ENCODE data around the gene B4GALNT2.

GRCh38 chr17:49162866-49163265 lies 30.3 kb downstream of the B4GALNT2 start:
- TF ChIP-seq CTCF (IDR thresholded peaks at IDR 0.05; ENCODE audit: insufficient read depth, low read length, poor library complexity, severe bottlenecking) (no peak), EZH2phosphoT487 (conservative IDR thresholded peaks at IDR 0.05; ENCODE audit: low read length) (no peak)
